SK-N-MC (cell line): ENCODE data around the gene SLC27A1.

ENCODE experiments used
- EZH2 ChIP-seq: fragments of 200-600 bp; sonication (generic); IDR thresholded peaks from one replicate; pipeline ENCODE4 v1.6.1; 2017; ENCODE audit warnings: antibody characterized with exemption
- FOXP2 ChIP-seq: optimal IDR thresholded peaks from 2 replicates; pipeline ENCODE3; 2011; ENCODE audit warnings: mild to moderate bottlenecking, moderate library complexity; ENCODE audit not compliant: insufficient read depth; ENCODE audit errors: extremely low read length, control extremely low read depth
- POLR2AphosphoS5 ChIP-seq: IDR thresholded peaks from 2 replicates; pipeline ENCODE4 v1.6.1; 2012; ENCODE audit warnings: mild to moderate bottlenecking, low read depth, low read length, borderline replicate concordance

GRCh38 chr19:17527326-17527725, 57.0 kb downstream of the SLC27A1 start:
- TF ChIP-seq POLR2AphosphoS5 (no peak), EZH2 (no peak), FOXP2 (no peak)
